ENCODE results near the gene ZNRD2. TPM values are rescaled to one million over a fixed set of nuclear protein-coding genes. Genes with fewer than 3 reads are reported as not detected.

The ZNRD2 gene
- total RNA-seq, 1 donor from 2014 or later: 68.5 TPM

GRCh38 chr11:65524741-65525545 lies 45.3 kb upstream of the ZNRD2 start, which contains the start of gene SCYL1:
SCYL1 (plus strand) TSS chr11:65525083; CDS start chr11:65525154, 71 bp downstream.
- Histone ChIP-seq H3K4me3 (peak within 1 kb of the TSS; percentile 88 to 98), H3K4me1 (peaks cover 20% of the 10 kb centered on the region), H3K27ac (peak within 1 kb of the TSS; percentile 85), H3K27me3 (no peaks in the 10 kb centered on the region), H3K9me3 (no peaks in the 10 kb centered on the region), H3K36me3 (peaks cover 0 to 20% of the 10 kb centered on the region in 2 donors)
- DNase-seq (ENCODE audit: extremely low spot score in 2 of 2): no peak
- intact Hi-C loops (cut with DNase I): no loop called here
- TF ChIP-seq POLR2AphosphoS5 (IDR thresholded peaks at IDR 0.05; ENCODE audit: insufficient read depth in 1 of 2, low read depth in 1 of 2) (peak in 1 of 2 donors; percentile 76), CTCF (IDR thresholded peaks at IDR 0.05) (no peak), POLR2A (IDR thresholded peaks at IDR 0.05) (peak in 1 of 2 donors; percentile 67)

- Histone ChIP-seq H3K36me3 (peaks cover 0 to 28% of the 10 kb centered on the region in 2 donors), H3K4me3 (peak overlapping the region; percentile 88 to 98), H3K27ac (peak overlapping the region; percentile 85), H3K27me3 (no peaks in the 10 kb centered on the region), H3K4me1 (peaks cover 20% of the 10 kb centered on the region), H3K9me3 (no peaks in the 10 kb centered on the region)
- TF ChIP-seq POLR2A (IDR thresholded peaks at IDR 0.05) (no peak), CTCF (IDR thresholded peaks at IDR 0.05) (no peak), POLR2AphosphoS5 (IDR thresholded peaks at IDR 0.05; ENCODE audit: insufficient read depth in 1 of 2, low read depth in 1 of 2) (no peak)
- DNase-seq (ENCODE audit: extremely low spot score in 2 of 2): no peak
- intact Hi-C loops (cut with DNase I): no loop called here
Measured at GRCh38 chr11:65525546-65526480, 44.5 kb upstream of the ZNRD2 start.

- no peaks in the 10 kb centered on the region for H3K27me3 ChIP-seq
- peaks cover 0 to 38% of the 10 kb centered on the region in 2 donors for H3K36me3 ChIP-seq
- H3K9me3 ChIP-seq: no peaks in the 10 kb centered on the region
- H3K27ac ChIP-seq: no peak overlapping the region
- intact Hi-C loops (cut with DNase I): no loop called here
- H3K4me3 ChIP-seq: no peak overlapping the region
- peaks cover 20% of the 10 kb centered on the region for H3K4me1 ChIP-seq
- TF ChIP-seq CTCF (IDR thresholded peaks at IDR 0.05): no peak
- TF ChIP-seq POLR2AphosphoS5 (IDR thresholded peaks at IDR 0.05; ENCODE audit: insufficient read depth in 1 of 2, low read depth in 1 of 2): no peak
- TF ChIP-seq POLR2A (IDR thresholded peaks at IDR 0.05): no peak
- DNase-seq (ENCODE audit: extremely low spot score in 2 of 2): no peak
Measured at GRCh38 chr11:65526744-65527143, 43.5 kb upstream of the ZNRD2 start.

GRCh38 chr11:65528819-65529350 lies 41.4 kb upstream of the ZNRD2 start:
- no peak overlapping the region for H3K27ac ChIP-seq
- intact Hi-C loops (cut with DNase I): no loop called here
- peaks cover 18% of the 10 kb centered on the region for H3K4me1 ChIP-seq
- H3K36me3 ChIP-seq: peaks cover 0 to 59% of the 10 kb centered on the region in 2 donors
- DNase-seq (ENCODE audit: extremely low spot score in 2 of 2): no peak
- no peaks in the 10 kb centered on the region for H3K27me3 ChIP-seq
- TF ChIP-seq POLR2A (IDR thresholded peaks at IDR 0.05) (no peak), CTCF (IDR thresholded peaks at IDR 0.05) (no peak)
- no peaks in the 10 kb centered on the region for H3K9me3 ChIP-seq
- H3K4me3 ChIP-seq: no peak overlapping the region

Data from vagina (tissue), 2 donors.